T47D (cell line): Measurements from ENCODE around the gene MEGF6.

Experiments used
- DNase-seq, 2 experiments: peaks; one replicate each; pipeline versions ENCODE4 v3.0.0 to v3.0.0-alpha.2; 2011 to 2012; ENCODE audit warnings: low read depth in 1 of 2, low spot score in 1 of 2
- JUND ChIP-seq: IDR thresholded peaks from 2 replicates; pipeline ENCODE4 v1.6.1; 2012; ENCODE audit warnings: low read depth
- in situ Hi-C: cut with HindIII; loops from 2 replicates; pipeline ENCODE4 v1.10.0; 2016; ENCODE audit warnings: low sequenced_read_pairs, low pct_unique_long_range_greater_than_20kb

Gene MEGF6

DNA sequence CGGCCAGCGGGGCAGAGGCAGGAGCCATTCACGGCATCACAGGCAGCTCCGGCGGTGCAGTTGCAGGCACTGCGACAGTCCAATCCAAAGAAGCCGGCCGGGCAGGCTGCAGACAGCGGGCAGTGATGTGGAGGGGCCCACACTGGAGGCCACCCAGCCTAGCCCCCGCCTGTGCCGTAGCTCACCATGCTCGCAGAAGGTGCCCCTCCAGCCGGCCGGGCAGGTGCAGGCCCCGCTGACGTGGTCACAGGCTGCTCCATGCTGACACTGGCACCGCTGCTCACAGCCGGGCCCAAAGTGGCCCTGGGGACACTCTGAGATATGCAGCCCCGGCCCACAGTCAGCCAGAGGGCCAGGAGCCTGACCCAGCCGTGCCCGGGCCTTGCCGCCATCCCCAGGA lies 111.7 kb downstream of the MEGF6 start:
- DNase-seq = no peak
- in situ Hi-C loops = no loop called here
- TF ChIP-seq JUND = no peak

DNA sequence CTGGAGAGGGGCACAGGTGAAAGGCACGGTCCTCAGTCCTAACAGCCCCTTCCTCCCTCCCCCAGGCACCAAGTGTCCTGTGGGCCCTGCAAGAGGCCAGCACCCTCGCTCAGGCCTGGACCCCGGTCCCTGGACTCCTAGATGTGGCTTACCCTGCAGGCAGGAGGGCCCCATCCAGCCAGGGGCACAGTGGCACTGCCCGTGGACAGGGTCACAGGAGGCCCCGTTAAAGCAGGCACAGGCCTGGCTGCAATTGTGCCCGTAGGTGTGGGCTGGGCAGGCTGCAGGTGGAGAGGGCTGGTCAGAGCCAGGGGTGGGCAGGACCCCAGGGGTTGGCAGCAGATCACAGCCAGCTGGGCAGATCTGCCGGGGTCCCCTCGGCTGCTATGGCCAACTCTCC lies 112.3 kb downstream of the MEGF6 start:
- in situ Hi-C loops = no loop called here

DNA sequence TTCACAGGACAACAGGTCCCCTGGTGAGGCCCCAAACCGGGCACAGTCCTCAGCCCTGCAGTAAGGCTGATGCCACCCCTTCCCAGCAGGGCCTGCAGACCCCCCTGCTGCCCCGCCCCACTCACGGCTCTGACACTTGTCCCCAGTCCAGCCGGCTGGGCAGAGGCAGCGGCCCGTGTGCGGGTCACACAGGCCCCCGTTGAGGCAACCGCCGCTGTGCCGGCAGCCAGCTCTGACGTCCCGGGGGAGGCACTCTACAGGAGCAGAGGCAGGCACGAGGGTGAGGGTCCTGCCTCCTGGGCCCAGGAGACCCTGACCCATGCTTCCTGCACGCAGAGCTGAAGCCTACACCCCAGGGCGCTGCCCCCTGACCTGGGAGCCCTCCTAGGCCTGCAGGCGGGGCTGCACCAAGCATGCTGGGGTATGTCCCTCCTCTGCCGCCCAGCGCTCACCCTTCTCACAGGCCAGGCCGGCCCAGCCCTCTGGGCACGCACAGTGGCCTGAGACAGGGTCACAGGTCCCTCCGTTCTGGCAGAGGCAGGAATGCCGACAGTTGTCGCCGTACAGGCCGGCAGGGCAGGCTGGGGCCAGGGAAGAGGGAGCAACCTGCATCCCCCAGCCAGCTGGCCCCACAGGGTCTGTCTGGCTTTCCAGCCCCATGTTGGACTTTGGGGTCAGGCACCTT lies 112.9 kb downstream of the MEGF6 start:
- in situ Hi-C loops = no loop called here
- no peak for DNase-seq
- no peak for TF ChIP-seq JUND

More for the DNA sequence above, 112.3 kb downstream of the MEGF6 start:
- no peak for DNase-seq
- no peak for TF ChIP-seq JUND

DNA sequence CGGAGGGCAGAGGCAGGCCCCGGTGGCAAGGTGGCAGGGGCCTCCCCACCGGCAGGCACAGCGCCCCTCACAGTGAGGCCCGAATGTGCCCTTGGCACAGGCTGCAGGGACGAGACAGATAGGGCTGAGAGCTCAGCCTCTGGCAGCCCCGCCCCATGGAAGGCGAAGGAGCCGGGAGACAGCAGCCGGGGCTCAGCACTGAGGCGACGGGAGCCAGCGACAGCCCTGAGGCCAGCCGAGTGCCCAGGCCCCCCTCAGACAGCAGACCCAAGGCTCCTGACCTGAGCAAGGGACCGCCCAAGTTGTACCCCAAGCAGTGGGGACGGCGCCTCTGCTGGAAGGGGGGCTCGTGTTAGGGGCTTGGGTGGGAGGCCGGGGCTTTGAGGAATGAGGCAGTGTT lies 113.8 kb downstream of the MEGF6 start:
- DNase-seq = no peak
- TF ChIP-seq JUND = no peak
- in situ Hi-C loops = no loop called here

DNA sequence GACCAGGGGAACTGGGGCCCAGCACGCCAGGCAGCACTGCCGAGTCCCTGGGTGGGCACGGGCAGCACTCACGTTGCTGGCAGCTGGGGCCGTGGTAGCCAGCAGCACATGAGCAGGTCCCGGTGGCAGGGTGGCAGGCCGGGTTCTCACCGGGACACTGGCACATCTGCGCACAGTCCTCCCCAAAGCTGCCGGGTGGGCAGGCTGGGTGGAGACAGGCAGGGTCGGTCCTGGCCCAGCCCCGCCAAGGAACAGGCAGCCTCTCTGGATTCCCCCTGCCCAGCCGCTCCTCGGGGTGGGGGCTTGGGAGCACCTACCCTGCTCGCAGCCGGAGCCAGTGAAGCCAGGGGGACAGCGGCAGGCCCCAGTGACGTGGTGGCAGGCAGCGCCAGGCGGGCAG lies 114.4 kb downstream of the MEGF6 start:
- no peak for DNase-seq
- in situ Hi-C loops = no loop called here
- no peak for TF ChIP-seq JUND

DNA sequence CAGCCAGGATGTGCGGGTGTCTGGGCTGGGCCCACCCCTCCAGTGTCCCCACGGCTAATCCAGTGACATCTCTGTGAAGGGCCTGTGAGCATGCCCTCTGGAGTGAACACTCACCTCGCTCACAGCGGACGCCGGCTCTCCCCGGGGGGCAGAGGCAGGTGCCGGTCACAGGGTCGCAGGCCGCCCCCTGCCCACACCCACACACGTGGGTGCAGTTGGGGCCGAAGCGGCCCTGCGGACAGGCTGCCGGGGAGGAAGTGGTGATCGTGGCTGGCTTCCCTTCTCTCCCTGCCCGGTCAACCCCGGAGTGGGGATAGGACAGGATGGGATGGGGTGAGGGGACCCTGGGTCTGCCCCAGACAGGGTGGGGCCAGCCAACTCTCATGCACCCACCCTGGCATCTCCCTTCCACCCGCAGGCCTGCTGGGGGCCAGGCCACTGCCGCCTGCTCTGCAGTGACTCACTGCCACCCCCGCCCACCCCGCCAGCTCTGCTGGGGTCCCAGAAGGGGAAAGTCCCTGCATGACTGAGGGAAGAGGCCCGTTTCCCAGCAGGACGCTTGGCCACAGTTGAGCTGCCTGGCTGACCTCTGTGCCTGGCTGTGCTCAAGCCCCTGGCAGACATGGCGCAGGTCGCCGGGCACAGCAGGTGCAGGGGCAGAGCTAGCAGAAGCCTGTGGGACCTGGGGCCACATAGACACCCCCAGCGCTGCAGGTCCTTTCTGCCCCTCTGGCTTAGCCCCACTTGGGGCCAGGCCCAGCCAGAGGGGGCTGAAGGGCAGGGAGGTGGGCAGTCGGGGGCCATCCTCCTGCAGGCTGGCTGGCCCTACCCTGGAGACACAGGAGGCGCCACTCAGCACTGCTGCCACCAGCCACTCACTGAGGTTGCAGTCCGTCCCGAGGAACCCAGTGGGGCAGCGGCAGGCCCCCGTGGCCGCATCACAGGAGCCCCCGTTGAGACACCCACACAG lies 115.2 kb downstream of the MEGF6 start:
- no peak for DNase-seq
- TF ChIP-seq JUND = no peak
- in situ Hi-C loops = no loop called here

DNA sequence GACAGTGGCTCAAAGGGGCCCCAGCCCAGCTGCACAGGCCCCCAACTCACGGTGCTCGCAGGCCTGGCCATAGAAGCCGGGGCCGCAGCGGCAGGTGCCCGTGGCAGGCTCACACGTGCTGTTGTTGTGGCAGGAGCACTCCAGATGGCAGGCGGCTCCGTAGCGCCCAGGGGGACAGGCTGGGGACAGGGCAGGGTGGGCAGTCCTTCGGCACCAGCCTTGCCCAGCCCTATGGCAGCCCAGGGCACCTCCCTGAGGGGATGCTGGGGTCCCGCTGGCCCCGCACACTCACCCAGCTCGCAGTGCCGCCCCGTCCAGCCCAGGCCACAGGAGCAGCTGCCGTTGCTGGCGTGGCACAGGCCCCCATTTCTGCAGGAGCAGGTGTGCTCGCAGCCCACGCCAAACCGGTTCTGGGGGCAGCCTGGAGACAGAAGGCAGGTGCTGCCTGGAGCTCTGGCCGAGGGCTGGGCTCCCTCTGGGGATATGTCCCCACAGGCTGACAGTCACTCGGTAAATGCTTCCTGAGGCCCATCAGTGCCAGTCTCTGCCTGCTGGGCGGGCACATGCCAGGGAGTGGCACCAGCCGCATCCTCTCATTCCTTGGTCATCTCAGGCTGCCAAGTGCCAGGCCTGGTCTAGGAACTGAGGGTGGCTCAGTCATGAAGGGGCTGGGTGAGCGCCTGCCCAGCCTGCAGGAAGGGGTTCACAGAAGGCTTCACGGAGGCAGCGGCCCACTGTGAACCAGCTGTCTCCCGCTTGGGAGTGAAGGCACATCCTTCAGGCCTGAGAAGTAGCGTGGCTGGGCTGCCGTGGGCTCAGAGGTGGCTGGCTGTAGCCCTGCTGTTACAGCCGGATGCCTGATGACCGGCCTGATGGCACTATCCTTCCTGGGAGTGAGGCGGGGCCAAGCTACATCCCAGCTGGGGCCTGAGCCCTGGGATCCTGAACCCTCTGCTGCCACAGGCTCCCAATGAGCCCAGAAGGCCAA lies 116.7 kb downstream of the MEGF6 start:
- in situ Hi-C loops = no loop called here
- no peak for TF ChIP-seq JUND
- DNase-seq = no peak

DNA sequence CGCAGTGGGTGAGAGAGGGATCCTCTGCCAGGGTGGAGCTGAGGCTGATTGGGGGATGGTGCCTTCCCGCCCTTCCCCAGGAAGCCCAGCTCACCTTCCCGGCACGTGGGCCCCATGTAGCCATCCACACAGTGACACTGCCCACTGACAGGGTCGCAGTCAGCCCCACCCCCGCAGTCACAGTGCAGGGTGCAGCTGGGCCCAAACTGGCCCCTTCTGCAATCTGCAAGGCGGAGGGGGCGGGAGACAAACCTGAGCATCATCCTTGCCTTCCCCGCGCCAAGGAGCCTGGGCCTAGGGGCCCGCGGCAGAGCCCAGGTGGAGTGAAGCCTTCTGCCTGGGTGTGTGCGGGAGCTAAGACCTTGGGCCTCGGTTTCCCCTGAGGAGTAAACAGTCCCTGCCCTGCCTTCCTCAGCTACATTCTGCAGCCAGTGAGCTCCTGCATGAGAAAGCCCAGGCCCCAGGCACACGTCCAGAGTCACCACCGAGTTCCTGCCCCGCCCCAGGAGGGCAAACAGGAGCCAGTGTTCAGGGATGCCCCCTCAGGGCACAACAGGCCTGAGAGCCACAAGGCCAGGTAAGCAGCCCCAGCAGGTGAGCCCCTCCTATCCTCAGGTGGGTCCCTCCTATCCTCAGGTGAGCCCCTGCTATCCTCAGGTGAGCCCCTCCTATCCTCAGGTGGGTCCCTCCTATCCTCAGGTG lies 118.6 kb downstream of the MEGF6 start:
- no peak for TF ChIP-seq JUND
- no peak for DNase-seq
- in situ Hi-C loops = no loop called here

DNA sequence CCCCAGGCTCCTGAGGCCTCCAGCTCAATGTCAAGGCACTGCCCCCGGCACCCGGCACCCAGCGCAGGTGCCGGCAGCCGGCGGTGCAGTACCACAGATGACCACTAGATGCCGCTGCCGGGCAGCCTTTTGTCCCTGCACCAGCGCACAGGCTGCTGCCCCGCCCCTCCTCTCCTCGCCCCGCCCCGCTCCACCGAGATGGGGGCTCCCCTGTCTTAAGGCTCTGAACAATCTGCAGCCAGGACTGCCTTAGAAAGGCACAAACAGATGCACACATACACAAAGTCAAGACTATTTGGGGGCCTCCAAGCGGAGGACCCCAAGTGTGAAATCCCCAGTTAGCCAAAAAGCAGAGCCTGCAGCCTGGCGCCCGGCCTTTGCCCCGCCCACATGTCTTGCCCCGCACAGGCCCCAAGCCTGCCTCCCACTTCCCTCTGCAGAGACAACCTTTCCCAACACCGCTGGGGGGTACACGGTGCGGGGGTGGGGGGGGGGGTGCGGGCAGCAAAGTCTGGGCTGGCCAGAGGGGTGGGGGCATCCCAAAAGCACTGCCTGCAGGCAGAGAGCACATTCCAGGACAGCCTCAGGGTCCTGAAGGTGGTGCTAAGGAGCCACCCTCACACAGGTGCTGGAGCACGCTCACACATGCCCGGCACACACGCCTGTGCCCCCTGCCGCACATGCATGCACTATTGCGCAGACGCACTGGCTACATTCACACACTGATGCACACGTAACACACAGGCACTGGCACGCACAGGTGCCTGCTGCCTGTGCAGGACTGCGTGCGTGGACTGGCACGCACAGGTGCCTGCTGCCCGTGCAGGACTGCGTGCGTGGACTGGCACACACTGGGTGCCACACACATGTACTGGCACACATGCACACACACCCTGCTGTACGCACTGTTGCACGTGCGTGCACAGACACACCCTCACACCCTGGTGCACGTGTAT lies 119.7 kb downstream of the MEGF6 start:
- DNase-seq = peak; percentile 49 to 61
- in situ Hi-C loops = no loop called here
- no peak for TF ChIP-seq JUND

DNA sequence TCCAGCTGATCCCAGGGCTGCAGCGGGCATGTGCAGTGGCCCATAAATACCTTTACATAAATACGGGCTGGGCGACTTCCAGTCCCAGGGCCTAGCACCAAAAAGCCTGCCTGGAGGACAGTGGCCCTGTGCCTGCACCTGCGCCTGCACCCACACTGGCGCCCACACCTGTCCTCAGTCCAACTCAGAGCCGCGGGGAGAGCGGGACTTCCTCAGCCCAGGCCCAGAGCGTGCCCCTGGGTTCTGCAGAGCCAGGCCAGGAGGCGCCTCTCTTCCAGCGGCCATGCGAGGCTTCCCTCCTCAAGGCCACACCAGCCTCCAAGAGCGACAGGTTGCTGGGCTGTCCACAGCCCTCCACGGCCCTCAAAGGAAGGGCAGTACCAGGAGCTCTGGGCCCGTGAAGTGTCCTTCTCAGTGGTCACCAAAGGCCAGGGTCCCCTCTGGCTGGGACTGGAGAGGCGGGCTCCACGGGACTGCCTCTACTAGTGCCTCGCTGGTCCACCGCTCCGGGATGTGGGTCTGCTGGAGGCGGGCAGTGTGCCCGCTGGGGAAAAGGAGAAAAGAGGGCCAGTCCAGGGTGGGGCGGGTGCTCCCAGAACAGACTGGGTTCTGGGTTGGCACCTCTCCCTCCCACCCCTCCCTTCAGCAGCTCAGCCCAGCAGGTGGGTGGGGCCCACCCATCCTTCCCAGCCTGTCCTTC lies 121.1 kb downstream of the MEGF6 start:
- DNase-seq = no peak
- in situ Hi-C loops = no loop called here
- no peak for TF ChIP-seq JUND
